LNCaP clone FGC (cell line): ENCODE results near the gene CDC45.

ENCODE experiments used
- DNase-seq: peaks from one replicate; pipeline ENCODE4 v3.0.0-alpha.2; 2011; ENCODE audit warnings: low read depth
- H3K4me3 ChIP-seq: 2 replicates; pipeline ENCODE4 v1.5.1; 2011; ENCODE audit warnings: mild to moderate bottlenecking, low read depth, low read length, control low read depth
- CTCF ChIP-seq: IDR thresholded peaks from 2 replicates; pipeline ENCODE4 v1.5.1; 2012; ENCODE audit warnings: mild to moderate bottlenecking; ENCODE audit not compliant: control insufficient read depth, insufficient read depth; ENCODE audit errors: extremely low read depth

The CDC45 gene

GRCh38 chr22:19446603-19447329 is 33.0 kb upstream of the CDC45 start:
- DNase-seq = no peak
- no peak for TF ChIP-seq CTCF
- peak overlapping the region; percentile 93 for H3K4me3 ChIP-seq

GRCh38 chr22:19447330-19448075 is 32.2 kb upstream of the CDC45 start, which contains the start of gene C22orf39:
Gene C22orf39 (minus strand): TSS chr22:19447711. CDS start chr22:19447688, 23 bp downstream.
- TF ChIP-seq CTCF = no peak
- H3K4me3 ChIP-seq = peak within 1 kb of the TSS; percentile 93
- DNase-seq = peak; percentile 88

GRCh38 chr22:19448076-19448607 is 31.6 kb upstream of the CDC45 start:
- DNase-seq = peak; percentile 50
- TF ChIP-seq CTCF = no peak
- peak overlapping the region; percentile 93 for H3K4me3 ChIP-seq

- TF ChIP-seq CTCF = no peak
- H3K4me3 ChIP-seq = peak overlapping the region; percentile 93
- DNase-seq = no peak
These were observed 30.8 kb upstream of the CDC45 start for GRCh38 chr22:19448739-19449421.

- TF ChIP-seq CTCF = no peak
- DNase-seq = no peak
- no peak overlapping the region for H3K4me3 ChIP-seq
These were observed 30.3 kb upstream of the CDC45 start for GRCh38 chr22:19449422-19449767.

- TF ChIP-seq CTCF = no peak
- DNase-seq = no peak
- no peak overlapping the region for H3K4me3 ChIP-seq
These were observed 29.2 kb upstream of the CDC45 start for GRCh38 chr22:19450363-19451175.
